ENCODE data around the gene AGTPBP1.

AGTPBP1 gene

DNA sequence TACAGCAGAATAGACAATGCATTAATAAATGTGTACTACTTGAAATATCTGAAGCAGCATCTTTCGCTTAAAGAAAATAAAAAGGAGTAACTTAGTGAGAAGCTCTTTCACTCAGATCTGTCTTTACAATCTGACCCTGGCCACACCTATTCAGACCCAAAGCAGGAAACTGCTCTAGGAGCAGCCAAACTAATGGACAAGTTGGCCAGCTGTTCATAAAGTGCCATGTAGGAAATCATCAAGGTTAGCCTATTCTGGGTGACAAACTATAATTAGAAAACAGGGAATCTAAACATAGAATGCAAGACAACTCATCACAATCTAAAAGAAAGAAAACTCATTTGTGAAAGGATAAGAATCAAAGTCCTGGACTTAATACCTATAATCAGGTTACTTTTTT is 101.3 kb downstream of the AGTPBP1 start:
- Histone ChIP-seq H3K9me2 (replicated peaks; ENCODE audit: insufficient read depth, low read length) (no peaks in the 10 kb centered on the region), H3K4me3 (ENCODE audit: low read length) (no peak overlapping the region)

DNA sequence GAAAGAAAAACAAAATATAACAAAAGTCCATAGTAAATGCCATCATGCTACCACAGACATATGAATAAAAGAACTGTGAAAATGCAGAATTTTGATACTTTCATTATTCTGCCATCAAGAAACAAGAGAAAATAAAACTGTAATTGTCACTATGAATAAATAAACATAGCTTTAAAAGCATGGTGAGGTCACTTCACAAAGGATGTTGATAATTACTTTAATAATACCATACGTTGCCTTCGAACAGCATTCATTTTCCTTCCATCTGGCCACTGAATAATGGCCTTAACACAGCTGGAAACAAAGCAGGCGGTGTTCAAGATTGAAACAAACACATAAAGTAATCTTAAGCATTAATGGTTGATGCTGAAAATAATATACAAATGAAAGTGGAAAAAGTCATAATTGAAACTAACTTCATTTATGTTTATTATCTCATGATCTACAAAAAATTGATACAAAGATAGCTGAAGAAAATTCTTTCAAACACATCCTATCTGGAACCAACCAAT is 102.0 kb downstream of the AGTPBP1 start:
- no peak overlapping the region for H3K9ac ChIP-seq (ENCODE audit: low read length)
- no peak overlapping the region for H3K27ac ChIP-seq (ENCODE audit: low read length)
- H3K79me2 ChIP-seq (ENCODE audit: low read length): no peaks in the 10 kb centered on the region
- no peak for TF ChIP-seq EZH2phosphoT487 (IDR thresholded peaks at IDR 0.05; ENCODE audit: low read length)
- no peak for TF ChIP-seq EZH2 (optimal IDR thresholded peaks at IDR 0.05; ENCODE audit: low read depth, low read length)
- TF ChIP-seq, protein P1, sequence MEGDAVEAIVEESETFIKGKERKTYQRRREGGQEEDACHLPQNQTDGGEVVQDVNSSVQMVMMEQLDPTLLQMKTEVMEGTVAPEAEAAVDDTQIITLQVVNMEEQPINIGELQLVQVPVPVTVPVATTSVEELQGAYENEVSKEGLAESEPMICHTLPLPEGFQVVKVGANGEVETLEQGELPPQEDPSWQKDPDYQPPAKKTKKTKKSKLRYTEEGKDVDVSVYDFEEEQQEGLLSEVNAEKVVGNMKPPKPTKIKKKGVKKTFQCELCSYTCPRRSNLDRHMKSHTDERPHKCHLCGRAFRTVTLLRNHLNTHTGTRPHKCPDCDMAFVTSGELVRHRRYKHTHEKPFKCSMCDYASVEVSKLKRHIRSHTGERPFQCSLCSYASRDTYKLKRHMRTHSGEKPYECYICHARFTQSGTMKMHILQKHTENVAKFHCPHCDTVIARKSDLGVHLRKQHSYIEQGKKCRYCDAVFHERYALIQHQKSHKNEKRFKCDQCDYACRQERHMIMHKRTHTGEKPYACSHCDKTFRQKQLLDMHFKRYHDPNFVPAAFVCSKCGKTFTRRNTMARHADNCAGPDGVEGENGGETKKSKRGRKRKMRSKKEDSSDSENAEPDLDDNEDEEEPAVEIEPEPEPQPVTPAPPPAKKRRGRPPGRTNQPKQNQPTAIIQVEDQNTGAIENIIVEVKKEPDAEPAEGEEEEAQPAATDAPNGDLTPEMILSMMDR (IDR thresholded peaks at IDR 0.05; ENCODE audit: low read length): no peak
- H2AFZ ChIP-seq (ENCODE audit: low read length): no peak overlapping the region
- H3K27me3 ChIP-seq (replicated peaks; ENCODE audit: insufficient read depth, low read length): no peaks in the 10 kb centered on the region
- H3K36me3 ChIP-seq (replicated peaks; ENCODE audit: insufficient read depth, low read length): no peaks in the 10 kb centered on the region
- H4K20me1 ChIP-seq (ENCODE audit: insufficient read depth, low read length): no peaks in the 10 kb centered on the region
- H3K4me3 ChIP-seq (ENCODE audit: low read length): no peak overlapping the region
- no peak overlapping the region for H3K4me2 ChIP-seq (ENCODE audit: low read depth, low read length)
- H3F3A ChIP-seq (ENCODE audit: insufficient read depth, low read length): no peaks in the 10 kb centered on the region
- DNase-seq: no peak
- H3K4me1 ChIP-seq (ENCODE audit: low read length): no peaks in the 10 kb centered on the region
- H3K9me3 ChIP-seq (replicated peaks; ENCODE audit: insufficient read depth, low read length): no peaks in the 10 kb centered on the region
- no peaks in the 10 kb centered on the region for H3K9me2 ChIP-seq (replicated peaks; ENCODE audit: insufficient read depth, low read length)

More for the DNA sequence above, 101.3 kb downstream of the AGTPBP1 start:
- H3K4me1 ChIP-seq (ENCODE audit: low read length): no peaks in the 10 kb centered on the region
- no peaks in the 10 kb centered on the region for H3K27me3 ChIP-seq (replicated peaks; ENCODE audit: insufficient read depth, low read length)
- no peak overlapping the region for H3K27ac ChIP-seq (ENCODE audit: low read length)
- H3F3A ChIP-seq (ENCODE audit: insufficient read depth, low read length): no peaks in the 10 kb centered on the region
- H3K9me3 ChIP-seq (replicated peaks; ENCODE audit: insufficient read depth, low read length): no peaks in the 10 kb centered on the region
- no peak for DNase-seq
- TF ChIP-seq, protein P1 (IDR thresholded peaks at IDR 0.05; ENCODE audit: low read length): no peak
- TF ChIP-seq EZH2phosphoT487 (IDR thresholded peaks at IDR 0.05; ENCODE audit: low read length) (no peak), EZH2 (optimal IDR thresholded peaks at IDR 0.05; ENCODE audit: low read depth, low read length) (no peak)
- H3K79me2 ChIP-seq (ENCODE audit: low read length): no peaks in the 10 kb centered on the region
- H3K36me3 ChIP-seq (replicated peaks; ENCODE audit: insufficient read depth, low read length): no peaks in the 10 kb centered on the region
- H4K20me1 ChIP-seq (ENCODE audit: insufficient read depth, low read length): no peaks in the 10 kb centered on the region
- no peak overlapping the region for H3K9ac ChIP-seq (ENCODE audit: low read length)
- H3K4me2 ChIP-seq (ENCODE audit: low read depth, low read length): no peak overlapping the region
- no peak overlapping the region for H2AFZ ChIP-seq (ENCODE audit: low read length)

DNA sequence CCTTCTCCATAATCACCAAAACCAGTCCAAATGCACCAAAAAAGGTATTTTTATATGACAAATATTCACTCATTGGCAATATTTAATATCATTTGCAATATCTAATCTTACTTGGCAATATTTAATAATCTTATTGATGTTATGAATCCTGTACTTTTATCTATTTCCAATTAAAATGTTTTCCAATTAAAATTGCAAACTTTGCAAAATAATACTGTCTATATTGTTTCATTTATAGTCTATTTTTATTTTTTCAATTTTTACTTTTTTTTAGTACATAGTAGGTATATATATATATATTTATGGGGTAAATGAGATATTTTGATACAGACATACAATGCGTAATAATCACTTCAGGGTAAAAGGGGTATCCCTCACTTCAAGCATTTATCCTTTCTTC is 109.9 kb downstream of the AGTPBP1 start:
- no peaks in the 10 kb centered on the region for H3K79me2 ChIP-seq (ENCODE audit: low read length)
- no peaks in the 10 kb centered on the region for H3K4me1 ChIP-seq (ENCODE audit: low read length)
- TF ChIP-seq EZH2phosphoT487 (IDR thresholded peaks at IDR 0.05; ENCODE audit: low read length): no peak
- TF ChIP-seq, protein P1 (IDR thresholded peaks at IDR 0.05; ENCODE audit: low read length): no peak
- H2AFZ ChIP-seq (ENCODE audit: low read length): no peak overlapping the region
- no peak for DNase-seq
- H3K9me3 ChIP-seq (replicated peaks; ENCODE audit: insufficient read depth, low read length): no peaks in the 10 kb centered on the region
- no peaks in the 10 kb centered on the region for H3K9me2 ChIP-seq (replicated peaks; ENCODE audit: insufficient read depth, low read length)
- no peak overlapping the region for H3K27ac ChIP-seq (ENCODE audit: low read length)
- H3K27me3 ChIP-seq (replicated peaks; ENCODE audit: insufficient read depth, low read length): no peaks in the 10 kb centered on the region
- H3K4me2 ChIP-seq (ENCODE audit: low read depth, low read length): no peak overlapping the region
- H3F3A ChIP-seq (ENCODE audit: insufficient read depth, low read length): no peaks in the 10 kb centered on the region
- H3K9ac ChIP-seq (ENCODE audit: low read length): no peak overlapping the region
- no peak overlapping the region for H3K4me3 ChIP-seq (ENCODE audit: low read length)
- no peaks in the 10 kb centered on the region for H3K36me3 ChIP-seq (replicated peaks; ENCODE audit: insufficient read depth, low read length)
- no peaks in the 10 kb centered on the region for H4K20me1 ChIP-seq (ENCODE audit: insufficient read depth, low read length)

Data from MM.1S (cell line).